NCI-H2107 (cell line): Measurements from ENCODE around the gene SLC35A5.
A peak's percentile ranks its signal among the peaks of the same experiment; 100 is the strongest.

Source experiments
- DNase-seq: peaks from one replicate; lab custom pipeline; 2025; lab: John Stamatoyannopoulos, UW

SLC35A5 gene

GRCh38 chr3:112627419-112627818 is 65.6 kb downstream of the SLC35A5 start:
- DNase-seq = no peak

DNA sequence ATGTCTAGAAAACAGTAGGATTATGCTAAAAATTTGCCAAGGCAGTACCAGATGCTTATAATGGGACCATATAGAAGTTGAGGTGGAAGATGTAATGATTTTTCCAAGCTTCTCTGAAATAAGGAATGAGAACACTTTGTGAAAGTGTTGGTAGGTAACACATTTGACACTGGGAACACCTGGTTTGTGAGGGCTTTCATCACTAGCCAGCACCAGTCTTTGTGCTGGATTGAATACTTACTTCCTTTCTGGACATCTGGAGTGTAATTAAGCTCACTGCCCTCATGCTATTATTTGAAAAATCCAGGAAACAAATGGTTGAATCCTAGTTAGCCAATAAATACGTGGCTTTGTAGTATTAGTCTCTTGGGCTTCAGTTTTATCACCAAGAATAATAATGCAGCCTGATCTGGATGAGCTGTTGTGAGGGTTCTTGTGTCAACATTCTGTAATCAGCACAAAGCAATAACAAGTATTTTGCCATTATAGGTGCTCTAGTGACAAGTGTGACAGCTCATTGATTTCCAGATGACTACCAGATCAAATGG is 66.1 kb downstream of the SLC35A5 start:
- DNase-seq = no peak

- DNase-seq = no peak
These were observed 67.6 kb downstream of the SLC35A5 start for GRCh38 chr3:112629425-112629824.

- DNase-seq = no peak
These were observed 69.4 kb downstream of the SLC35A5 start for GRCh38 chr3:112631257-112631656.

DNA sequence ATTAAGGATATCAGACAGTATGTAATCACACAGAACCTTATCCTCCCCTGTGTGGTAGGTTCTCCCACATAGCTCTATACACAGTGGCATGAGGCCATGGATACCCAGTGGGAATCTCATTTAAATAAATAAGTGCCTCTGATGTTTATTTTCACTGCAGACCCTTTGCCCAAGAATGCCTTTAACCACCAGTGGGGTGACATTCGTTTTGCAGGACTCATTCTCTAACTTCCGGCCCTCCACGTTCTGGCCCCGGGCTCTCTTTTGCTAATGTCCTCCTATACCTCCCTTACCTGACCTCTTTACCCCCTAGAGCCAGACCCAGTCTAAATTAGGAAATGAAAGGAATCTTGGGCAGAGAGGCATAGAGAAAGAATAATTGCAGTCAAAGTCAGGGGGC is 70.8 kb downstream of the SLC35A5 start:
- DNase-seq = no peak

DNA sequence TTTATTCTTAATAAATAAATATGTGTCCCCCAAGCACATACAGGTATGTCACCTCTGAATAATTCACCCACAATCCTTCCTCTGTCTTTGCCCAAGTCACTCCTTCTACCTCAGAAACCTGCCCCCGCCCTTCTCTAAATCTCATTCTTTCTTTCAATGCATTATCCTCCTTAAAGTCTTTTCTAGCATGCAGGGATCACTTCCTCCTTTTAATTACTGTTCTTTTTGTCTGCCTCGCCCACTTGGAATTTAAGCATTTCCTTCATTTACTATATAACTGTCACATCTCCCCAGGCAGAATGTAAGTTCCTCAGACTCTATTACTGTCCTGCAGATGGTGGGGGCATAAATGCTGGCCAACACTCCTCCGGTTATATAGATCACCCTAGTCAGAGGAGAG is 71.3 kb downstream of the SLC35A5 start:
- DNase-seq = no peak

DNA sequence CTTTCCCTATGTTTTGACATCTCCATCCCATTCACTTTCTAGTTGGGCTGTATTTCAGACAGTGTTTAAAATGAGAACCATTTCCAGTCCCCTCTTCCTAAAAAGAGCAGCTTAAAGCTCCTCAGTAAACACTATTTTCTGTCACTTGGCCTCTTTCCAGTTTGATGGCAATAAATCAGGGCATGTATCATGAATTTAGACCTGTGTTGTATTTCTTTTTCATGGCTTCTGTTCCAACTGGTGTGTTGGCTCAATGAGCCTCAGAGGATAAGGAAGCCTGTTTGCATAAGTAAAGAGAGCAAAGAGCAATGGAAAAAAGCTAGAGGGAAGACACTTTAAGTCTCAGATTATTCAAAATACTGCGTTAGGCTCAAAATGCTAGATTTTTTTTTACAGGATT is 71.9 kb downstream of the SLC35A5 start:
- no peak for DNase-seq

GRCh38 chr3:112634786-112635541 is 73.1 kb downstream of the SLC35A5 start:
- DNase-seq = peak; percentile 58
